Measurements from ENCODE around the gene BBS1.

BBS1 gene

DNA sequence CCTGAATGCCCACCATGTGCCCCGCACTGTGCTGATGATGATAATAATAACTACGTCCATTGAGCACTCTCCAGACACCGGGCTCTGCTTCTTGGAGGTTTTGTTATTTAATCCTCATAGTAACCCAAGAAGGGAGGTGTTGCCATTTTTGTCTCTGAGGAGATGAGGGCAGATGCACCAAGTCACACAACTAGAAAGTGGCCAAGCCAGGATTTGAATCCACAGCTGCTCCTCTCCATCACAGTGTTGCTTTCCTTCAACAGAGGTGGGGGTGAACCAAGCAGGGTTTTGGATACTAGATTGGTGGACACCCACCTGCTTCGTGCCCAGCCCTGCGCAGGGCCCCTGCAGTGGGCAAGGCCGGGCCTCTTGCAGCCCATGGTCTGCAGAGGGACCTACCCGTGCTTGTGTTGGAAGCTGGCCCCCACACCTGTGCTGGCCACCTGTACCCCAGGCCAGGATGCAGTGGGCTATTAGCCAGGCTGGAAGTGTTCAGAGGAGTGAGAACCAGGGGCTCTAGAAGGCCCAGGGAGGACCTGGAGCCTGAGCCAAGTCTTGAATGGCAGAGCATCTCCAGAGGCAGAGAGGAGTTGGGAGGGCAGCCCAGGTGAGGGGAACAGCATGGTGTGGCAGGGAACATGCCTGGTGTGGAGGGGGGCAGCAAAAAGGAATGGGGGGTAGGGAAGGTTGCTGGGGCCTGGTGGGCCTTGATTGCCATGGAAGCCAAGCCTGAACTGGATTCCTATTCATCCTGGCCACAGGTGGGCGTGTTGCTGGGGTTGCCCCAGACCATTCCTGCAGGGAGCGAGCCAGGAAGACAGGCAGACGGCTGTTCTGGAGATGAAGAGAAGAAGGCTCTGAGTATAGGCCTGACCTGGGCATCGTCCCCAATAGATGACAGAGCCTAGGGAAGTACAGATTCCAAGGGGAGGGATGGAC is 32.9 kb upstream of the BBS1 start:
- no peak for DNase-seq

DNA sequence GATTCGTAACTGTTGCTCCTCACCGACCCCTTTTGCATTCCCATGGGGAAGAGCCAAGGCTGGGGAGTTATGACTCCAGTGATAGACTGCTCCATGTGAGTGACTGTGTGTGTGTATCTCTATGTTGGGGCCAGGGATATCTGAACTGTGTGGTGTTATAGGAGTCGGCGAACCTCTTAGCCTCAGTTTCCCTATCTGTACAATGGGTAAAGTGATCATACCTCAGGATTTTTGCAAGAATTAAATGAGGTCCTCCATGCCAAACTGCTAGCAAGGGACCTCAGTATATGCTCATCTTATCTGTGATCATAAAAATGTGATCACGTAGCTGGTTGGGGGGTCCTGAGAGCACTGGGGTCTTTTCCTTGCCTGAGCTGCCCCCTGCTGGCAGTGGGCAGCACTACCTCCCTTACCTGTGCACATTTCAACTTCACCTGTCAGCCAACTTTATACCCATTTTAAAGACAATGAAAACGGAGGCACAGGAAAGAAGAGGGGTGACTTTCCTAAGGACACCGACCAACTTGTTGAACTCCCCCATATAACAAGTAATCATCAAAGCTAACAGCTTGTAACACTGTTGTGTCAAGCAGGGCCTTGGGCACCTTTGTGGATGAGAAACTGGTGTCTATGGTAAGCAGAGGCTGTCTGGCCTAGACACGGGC is 31.6 kb upstream of the BBS1 start:
- peak; percentile 22 for DNase-seq

DNA sequence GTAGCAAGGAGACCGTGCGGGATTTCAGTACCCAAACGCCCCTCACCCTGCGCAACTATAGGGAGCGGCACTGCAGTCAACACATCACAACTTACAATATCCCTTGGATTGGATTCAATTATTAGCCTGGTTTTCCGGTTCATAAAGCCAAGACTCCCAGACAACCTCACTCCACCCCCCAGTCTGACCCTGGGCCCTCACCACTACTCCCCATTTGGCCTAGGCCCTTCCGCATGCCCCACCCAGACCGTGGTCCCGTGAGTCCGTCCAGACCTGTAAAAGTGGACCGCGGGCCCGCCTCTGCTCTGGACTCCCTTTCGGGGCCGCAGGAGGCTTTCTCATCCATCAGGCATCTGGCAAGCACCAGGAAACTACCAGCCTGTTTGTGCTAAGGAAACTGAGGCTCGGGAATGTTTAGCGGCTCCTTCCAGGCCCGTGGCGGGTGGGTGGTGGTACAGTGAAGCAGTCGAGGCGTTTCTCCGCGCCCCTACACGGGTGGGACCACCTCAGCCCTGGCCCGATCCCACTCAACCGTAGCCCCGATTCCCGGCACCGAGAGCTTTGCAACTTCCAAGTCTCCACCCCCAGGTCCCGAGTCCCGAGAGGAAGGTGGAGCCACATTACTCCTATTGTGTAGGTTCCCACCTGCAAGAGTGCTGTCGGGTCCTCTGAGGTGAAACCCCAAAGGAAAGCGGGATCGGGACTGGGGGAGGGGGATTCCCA is 30.9 kb upstream of the BBS1 start:
- DNase-seq = no peak

DNA sequence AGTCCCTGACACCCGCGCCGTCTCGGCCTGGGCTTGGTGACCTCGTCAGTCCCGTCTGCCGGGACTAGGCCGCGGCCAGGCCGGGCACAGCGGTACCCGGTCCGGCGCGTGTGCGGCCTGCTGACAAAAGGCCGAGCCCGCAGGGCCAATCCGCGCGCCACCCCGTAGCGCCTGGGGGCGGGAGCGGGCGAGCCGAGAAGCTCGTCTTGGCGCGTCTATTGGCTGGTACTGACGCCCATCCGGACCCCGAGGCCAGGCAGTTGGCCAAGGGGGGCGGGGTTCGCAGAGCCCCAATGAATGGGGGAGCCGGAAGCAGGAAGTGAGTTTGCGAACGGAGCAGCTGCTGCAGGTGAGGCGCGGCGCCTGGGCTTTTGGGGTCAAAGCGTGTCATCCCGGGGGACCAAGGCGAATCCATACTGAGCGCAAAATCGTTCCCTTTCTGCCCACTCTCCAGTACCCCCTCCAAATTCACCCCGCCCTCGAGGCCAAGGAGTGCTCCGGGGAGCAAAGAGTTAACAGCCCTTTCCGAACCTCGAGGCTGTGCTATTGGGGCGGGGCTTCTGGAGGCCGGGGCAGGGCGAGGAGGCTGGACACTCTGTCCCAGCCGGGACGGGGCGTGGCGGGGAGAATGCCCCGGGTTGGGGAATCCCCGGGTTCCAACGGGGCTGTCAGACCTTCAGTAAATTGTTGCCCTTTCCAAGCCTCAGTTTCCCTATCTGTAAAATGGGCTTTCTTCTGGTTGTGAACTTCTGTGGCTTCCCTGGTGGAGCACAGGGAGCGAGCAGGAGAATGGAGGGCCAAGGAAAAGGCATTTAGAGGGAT is 30.1 kb upstream of the BBS1 start, which contains the start of gene DPP3:
Gene DPP3 (plus strand): TSS at position 318 of the 822 bp plus-strand sequence. CDS start 1,767 bp downstream, outside the sequence.
- peak; percentile 93 for DNase-seq

DNA sequence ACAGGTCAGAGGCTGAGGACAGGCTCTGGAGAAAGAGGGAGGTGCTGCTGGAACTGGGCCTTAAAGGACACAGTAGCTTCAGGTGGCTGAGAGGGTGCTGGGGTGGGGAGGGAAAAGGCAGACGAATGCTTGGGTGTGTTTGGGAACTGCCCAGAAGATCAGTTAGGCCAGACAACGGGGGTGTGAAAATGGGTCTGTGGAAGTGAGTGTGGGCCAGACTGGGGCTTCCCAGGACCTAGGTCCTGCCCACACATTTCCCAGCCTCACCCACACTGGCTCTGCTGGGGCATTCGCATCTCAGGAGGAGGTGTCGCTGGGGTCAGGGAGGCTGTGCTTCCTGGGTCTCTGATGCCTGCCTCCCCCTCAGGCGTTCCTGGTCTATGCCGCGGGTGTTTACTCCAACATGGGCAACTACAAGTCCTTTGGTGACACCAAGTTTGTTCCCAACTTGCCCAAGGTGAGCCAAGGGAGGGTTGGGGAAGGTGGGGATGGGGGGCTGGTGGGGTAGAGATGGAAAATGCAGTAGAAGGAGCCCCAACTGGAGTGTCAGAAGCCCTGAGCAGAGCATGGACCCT is 25.5 kb upstream of the BBS1 start:
- DNase-seq = no peak

DNA sequence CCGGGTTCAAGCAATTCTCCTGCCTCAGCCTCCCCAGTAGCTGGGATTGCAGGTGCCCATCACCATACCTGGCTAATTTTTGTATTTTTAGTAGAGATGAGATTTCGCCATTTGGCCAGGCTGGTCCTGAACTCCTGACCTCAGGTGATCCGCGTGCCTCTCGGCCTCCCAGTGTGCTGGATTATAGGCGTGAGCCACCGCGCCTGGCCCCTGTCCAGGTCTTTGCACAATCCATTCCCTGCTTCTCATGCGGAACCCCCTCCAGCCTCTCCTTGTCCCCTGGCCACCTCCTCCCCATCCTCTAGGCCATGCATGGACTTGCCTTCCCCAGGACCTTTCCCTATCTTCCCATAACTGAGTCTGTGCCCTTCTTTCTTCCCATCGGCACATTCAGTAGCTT is 21.5 kb upstream of the BBS1 start:
- DNase-seq = no peak

DNA sequence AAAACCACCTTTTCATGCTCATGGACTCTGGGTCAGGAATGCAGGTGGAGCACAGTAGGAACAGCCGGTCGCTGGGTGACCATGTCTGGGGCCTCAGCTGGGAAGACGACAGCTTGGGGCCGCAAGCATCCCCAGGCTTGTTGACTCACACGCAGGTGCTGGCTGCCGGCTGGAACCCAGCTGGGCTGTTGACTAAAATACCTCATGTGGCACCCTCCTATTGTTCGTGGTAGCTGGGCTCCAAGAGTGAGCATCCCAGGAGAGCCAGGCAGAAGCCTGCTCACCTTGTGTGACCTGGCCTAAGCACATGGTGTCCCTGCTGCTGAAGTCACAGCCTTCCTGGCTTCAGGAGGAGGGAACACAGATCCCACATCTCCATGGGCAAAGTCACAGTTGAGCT is 20.8 kb upstream of the BBS1 start:
- DNase-seq = no peak

DNA sequence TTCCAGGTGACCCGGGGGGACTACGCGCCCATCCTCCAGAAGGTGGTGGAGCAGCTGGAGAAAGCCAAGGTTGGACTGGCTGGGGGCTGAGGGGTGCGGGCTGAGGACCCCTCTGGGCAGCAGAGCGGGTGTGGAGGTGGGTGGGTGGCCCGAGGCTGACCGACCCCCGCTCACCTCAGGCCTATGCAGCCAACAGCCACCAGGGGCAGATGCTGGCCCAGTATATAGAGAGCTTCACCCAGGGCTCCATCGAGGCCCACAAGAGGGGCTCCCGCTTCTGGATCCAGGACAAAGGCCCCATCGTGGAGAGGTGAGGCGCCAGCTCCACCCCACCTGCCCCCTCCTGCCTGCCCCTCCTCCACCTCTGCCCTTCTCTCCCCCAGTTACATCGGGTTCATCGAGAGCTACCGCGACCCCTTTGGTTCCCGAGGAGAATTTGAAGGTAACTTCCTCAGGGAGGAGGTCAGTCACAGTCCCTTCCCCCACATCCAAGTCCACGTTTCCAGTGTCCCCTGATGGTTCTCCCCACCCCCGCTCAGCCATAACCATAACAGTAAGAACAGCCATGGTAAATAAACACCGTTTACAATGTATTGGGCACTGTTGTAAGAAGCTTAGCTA is 19.0 kb upstream of the BBS1 start:
- no peak for DNase-seq

DNA sequence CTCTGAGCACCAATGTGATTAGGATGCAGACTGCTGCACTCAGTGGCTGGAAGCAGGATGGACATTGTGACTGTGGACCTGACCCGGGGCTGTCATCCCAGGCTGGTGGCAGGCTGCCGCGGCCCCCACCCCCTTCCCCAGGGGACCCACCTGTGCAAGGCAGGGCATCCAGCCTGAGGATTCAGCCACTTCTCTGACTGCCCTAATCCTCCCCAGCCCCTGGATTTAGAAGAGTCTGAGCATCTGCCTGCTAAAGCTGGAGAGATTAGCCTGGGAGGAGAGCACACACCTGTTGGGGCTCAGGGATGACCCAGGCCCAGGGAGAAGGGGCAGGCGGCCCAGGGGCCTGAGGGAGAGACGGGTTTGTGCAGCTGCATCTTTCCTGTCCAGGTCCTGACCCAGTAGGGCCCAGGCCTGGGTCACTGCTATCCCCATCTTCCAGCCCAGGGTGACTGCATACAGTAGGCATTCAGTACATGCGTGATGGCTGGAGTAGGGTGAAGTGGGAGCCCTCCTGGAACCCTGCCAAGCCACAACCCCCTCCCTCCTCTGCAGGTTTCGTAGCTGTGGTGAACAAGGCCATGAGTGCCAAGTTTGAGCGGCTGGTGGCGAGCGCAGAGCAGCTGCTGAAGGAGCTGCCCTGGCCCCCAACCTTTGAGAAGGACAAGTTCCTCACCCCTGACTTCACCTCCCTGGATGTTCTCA is 18.1 kb upstream of the BBS1 start:
- DNase-seq = no peak

DNA sequence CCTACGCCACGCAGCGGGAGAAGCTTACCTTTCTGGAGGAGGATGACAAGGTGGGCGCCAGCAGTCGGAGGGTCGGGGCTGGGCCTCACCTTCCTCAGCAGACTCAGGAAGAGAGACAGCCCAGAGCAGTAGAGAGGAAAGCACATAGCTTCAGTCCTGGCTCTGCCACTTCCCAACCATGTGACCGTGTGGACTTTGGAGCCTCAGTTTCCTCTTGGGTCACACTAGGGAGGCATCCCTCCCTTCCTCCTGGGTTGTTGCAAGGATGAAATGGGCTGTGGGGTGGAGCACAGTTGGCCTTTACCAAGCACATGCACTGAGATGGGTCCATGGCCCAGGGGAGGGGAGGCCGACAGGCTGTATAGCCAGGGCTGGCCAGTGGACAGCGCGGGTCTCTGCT is 17.3 kb upstream of the BBS1 start:
- no peak for DNase-seq

DNA sequence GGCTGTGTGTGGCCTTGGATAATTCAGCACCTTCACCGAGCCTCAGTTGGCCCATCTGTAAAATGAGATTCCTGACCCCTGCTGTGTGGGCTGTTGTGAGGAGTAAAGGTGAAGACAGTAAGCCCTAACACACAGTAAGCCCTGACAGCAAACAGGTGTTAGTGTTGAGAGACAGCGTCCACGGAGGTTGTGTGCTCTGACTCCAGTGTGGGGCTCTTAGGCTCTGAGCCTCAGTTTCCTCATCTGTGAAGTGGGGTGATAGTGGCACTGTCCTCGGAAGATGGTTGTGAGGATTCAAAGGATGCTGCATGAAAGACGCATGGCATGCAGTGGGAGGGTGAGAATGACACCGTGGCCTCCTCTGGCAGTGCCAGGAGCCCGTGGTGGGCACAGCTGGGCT is 16.0 kb upstream of the BBS1 start:
- DNase-seq = no peak

DNA sequence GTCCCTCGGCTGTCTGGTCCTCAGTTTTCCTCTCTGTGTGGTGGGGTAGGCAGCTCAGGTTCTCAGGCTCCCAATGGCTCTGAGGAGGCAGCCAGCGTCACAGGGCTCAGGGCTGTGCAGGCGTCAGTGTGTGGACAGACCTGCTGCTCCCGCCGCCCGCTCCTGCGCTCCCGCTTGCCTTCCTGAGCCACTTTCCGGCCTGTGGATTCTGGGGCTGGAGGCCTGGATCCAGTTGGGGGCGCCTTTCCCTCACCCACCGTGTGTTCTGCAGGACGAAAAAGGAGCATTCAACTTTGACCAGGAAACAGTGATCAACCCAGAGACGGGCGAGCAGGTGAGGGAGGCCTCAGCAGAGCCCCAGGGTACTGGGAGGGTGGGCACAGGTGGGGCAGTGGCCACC is 15.5 kb upstream of the BBS1 start:
- DNase-seq = no peak

DNA sequence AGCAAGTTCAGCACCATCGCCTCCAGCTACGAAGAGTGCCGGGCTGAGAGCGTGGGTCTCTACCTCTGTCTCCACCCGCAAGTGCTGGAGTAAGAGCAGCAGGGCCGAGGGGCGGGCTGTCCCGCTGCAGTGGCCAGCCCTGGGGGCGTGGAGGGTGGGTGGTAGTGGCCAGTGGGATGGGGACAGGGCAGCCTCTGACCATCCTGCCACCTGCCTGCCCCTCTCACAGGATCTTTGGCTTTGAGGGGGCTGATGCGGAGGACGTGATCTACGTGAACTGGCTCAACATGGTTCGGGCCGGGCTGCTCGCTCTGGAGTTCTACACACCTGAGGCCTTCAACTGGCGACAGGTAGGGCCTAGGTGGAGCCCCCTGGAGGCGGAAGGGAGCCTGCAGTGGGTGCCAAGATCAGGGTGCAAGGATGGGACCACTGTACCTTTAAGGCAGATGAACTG is 15.0 kb upstream of the BBS1 start:
- no peak for DNase-seq

DNA sequence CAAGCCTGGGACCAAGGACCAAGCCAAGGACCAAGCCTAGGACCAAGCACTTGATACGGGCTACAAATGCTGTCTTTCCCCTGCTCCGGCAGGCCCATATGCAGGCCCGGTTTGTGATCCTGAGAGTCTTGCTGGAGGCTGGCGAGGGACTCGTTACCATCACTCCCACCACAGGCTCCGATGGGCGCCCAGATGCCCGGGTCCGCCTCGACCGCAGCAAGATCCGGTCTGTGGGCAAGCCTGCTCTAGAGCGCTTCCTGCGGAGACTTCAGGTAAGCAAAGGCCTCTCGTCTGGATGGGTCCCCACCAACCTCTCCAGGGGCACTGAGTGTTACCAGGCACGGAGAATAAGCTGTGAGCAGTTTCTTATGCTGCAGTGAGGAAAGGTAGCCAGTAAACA is 13.2 kb upstream of the BBS1 start:
- DNase-seq = no peak

DNA sequence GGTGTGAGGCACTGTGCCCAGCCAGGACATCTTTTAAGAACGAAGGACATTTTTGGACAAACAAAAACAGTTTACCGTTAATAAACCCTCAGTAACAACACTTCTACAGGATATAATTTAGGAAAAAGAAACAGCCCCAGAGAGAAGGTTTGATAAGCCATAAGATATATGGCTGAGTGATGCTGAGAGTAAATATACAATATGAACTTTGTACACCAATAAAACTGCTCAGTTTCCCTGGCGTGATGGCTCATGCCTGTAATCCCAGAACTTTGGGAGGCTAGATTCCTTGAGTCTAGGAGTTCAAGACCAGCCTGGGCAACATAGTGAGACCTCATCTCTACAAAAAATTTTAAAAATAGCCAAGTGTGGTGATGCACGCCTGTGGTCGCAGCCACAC is 11.9 kb upstream of the BBS1 start:
- no peak for DNase-seq

DNA sequence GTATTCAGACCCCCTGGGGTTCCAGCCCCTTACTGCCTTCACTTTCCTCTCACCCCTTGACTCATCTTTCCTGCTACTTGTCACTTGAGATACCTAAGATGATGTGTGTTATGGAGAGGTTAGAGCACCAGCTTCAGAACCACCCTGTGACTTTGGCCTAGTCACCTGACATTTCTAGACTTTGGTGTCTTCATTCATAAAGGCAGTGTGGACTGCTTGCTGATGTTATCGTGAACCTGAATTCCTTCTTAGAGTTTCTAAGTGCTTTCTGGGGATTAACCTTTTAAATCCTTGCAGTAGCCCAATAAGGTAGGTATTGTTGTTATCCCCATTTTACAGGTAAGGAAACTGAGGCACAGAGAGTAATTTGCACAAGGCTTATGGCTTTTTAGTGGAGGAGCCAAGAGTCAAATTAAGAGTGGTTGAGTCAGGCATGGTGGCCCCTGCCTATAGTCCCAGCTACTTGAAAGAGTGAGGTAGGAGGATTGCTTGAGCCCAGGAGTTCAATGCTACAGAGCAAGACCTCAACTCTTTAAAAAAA is 5.1 kb upstream of the BBS1 start:
- DNase-seq = no peak

DNA sequence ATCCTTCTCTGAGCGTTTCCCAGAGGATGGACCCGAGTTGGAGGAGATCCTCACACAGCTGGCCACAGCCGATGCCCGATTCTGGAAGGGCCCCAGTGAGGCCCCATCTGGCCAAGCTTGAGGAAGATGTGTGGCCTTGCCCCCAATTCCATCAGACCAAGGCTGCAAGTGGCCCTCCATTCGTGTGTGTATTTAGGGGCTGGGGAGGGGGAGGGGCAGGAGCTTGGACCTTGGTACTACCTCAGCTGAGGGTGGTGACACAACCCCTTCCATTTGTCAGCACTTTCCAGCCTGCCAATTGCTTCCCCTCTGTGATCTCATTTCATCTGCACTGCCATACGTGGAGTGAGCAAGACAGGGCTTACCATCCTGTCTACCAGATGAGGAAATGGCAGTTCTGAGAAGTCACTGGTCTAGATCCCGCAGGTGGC is 1.3 kb upstream of the BBS1 start:
- no peak for DNase-seq

DNA sequence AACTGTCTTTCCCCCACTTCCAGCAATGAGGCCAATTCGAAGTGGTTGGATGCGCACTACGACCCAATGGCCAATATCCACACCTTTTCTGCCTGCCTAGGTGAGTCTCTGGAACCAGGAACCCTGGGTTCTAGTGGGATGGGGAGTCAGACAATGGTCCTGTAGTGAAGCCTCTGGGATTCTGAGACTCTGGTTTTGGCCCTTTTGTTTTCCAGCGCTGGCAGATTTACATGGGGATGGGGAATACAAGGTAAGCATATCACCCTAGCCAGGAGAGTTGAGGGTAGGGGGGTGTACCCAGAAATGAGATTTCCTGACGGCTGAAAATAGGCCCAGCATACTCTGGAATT is 530 bp downstream of the BBS1 start:
- no peak for DNase-seq

DNA sequence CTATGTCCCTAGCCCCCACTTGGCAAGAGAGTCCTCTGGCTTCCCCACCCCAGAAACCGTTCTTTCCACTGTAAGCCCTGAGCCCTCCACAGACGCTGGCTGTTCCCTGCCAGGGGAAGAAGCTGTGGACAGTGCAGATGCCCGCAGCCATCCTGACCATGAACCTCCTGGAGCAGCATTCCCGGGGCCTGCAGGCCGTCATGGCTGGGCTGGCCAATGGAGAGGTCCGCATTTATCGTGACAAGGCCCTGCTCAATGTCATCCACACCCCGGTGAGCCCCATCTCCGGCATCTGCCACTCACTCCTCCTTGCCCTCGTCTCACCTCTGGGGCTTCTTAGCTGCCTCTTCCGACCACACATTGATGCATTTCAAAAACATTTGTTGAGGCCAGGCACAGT is 13.2 kb downstream of the BBS1 start:
- DNase-seq = no peak

DNA sequence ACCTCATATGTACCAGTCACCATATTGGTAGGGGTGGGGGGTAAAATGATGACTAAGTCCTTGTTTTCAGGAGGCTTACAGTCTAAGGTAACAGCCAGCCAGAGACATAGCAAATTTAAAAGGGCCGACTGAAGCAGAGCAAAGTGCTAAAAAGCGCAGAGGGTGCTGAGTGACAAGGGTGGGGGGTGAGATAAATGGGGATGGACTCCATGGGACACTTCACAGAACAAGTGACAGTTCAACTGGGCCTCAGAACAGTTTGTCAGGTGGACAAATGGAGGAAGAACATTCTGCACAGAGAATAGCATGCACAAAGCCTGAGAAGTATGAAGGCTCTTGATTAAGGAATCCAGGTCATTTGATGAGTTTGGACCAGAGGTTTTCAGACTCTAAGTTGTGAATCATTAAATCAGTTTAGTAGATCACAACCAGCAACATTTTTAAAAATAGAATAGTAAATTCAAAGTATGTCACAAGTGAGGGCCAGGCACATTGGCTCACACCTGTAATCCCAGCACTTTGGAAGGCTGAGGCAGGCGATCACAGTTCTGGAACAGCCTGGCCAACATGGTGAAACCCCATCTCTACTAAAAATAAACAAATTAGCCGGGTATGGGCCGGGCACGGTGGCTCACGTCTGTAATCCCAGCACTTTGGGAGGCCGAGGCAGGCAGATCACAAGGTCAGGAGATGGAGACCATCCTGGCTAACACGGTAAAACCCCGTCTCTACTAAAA is 14.0 kb downstream of the BBS1 start:
- DNase-seq = no peak

Data from stimulated activated CD4-positive, alpha-beta T cell treated with anti-CD3 and anti-CD28 coated beads, Interleukin-12 subunit alpha, Interleukin-12 subunit beta, amount 100 ng/mL, for 4 hours (primary cell).